ENCODE data around the gene UBE2S.
"Not testable (repeated sequence)": the region's sequence is repeated elsewhere in the genome, so short reads cannot be mapped to it uniquely, and the experiment has no call there.

The UBE2S gene

GRCh38 chr19:55407550-55407799 lies at the start of gene UBE2S:
Gene UBE2S (minus strand): TSS chr19:55407788. CDS start chr19:55407589, 199 bp downstream.
- not testable (repeated sequence) for DNase-seq (ENCODE audit: low read depth)

- DNase-seq (ENCODE audit: low read depth), result no peak
These were observed 48.8 kb upstream of the UBE2S start for GRCh38 chr19:55456347-55456746.

- DNase-seq (ENCODE audit: low read depth), result no peak
These were observed 48.1 kb upstream of the UBE2S start for GRCh38 chr19:55455576-55456235.

GRCh38 chr19:55454787-55455243 lies 47.2 kb upstream of the UBE2S start:
- DNase-seq (ENCODE audit: low read depth), result no peak

GRCh38 chr19:55453511-55454260 lies 46.1 kb upstream of the UBE2S start:
- DNase-seq (ENCODE audit: low read depth), result no peak

- no peak for DNase-seq (ENCODE audit: low read depth)
These were observed 45.3 kb upstream of the UBE2S start for GRCh38 chr19:55452749-55453346.

GRCh38 chr19:55451965-55452748 lies 44.6 kb upstream of the UBE2S start:
- no peak for DNase-seq (ENCODE audit: low read depth)

- DNase-seq (ENCODE audit: low read depth), result no peak
These were observed 43.8 kb upstream of the UBE2S start for GRCh38 chr19:55451163-55451964.

GRCh38 chr19:55449469-55449868 lies 41.9 kb upstream of the UBE2S start:
- DNase-seq (ENCODE audit: low read depth), result no peak

- DNase-seq (ENCODE audit: low read depth), result not testable (repeated sequence)
These were observed 40.5 kb upstream of the UBE2S start for GRCh38 chr19:55448175-55448490.

GRCh38 chr19:55447421-55448174 lies 40.0 kb upstream of the UBE2S start:
- no peak for DNase-seq (ENCODE audit: low read depth)

- DNase-seq (ENCODE audit: low read depth), result no peak
These were observed 38.5 kb upstream of the UBE2S start for GRCh38 chr19:55446060-55446459.

- DNase-seq (ENCODE audit: low read depth), result no peak
These were observed 37.1 kb upstream of the UBE2S start for GRCh38 chr19:55444646-55445045.

GRCh38 chr19:55443824-55444480 lies 36.4 kb upstream of the UBE2S start:
- DNase-seq (ENCODE audit: low read depth), result no peak

GRCh38 chr19:55443045-55443823 lies 35.6 kb upstream of the UBE2S start, which contains the start of gene SHISA7:
Gene SHISA7 (minus strand): TSS chr19:55443300. CDS start chr19:55442863, 437 bp downstream.
- no peak for DNase-seq (ENCODE audit: low read depth)

- DNase-seq (ENCODE audit: low read depth), result no peak
These were observed 34.9 kb upstream of the UBE2S start for GRCh38 chr19:55442372-55442961.

GRCh38 chr19:55441692-55442321 lies 34.2 kb upstream of the UBE2S start:
- DNase-seq (ENCODE audit: low read depth), result no peak

- DNase-seq (ENCODE audit: low read depth), result no peak
These were observed 33.7 kb upstream of the UBE2S start for GRCh38 chr19:55441319-55441691.
